Parathyroid adenoma (tissue), 2 donors: ENCODE measurements around the gene TADA2B.

Source experiments
- H2AFZ ChIP-seq: fragments of 300-600 bp; sonication (generic); one replicate; pipeline ENCODE4 v1.7.0; 2017; ENCODE audit warnings: antibody characterized with exemption, mild to moderate bottlenecking
- H3K27ac ChIP-seq: fragments of 300-600 bp; sonication (generic); one replicate; pipeline ENCODE4 v1.7.0; 2017
- H3K27me3 ChIP-seq: fragments of 300-600 bp; sonication (generic); one replicate; pipeline ENCODE4 v1.7.0; 2017; ENCODE audit warnings: low read length; ENCODE audit not compliant: control insufficient read depth, insufficient read depth
- H3K36me3 ChIP-seq: fragments of 300-600 bp; sonication (generic); one replicate; pipeline ENCODE4 v1.7.0; 2017; ENCODE audit warnings: low read length; ENCODE audit not compliant: control insufficient read depth, insufficient read depth
- H3K4me1 ChIP-seq: fragments of 300-600 bp; sonication (generic); one replicate; pipeline ENCODE4 v1.7.0; 2017; ENCODE audit warnings: control low read depth
- H3K4me2 ChIP-seq: fragments of 300-600 bp; sonication (generic); one replicate; pipeline ENCODE4 v1.7.0; 2017; ENCODE audit warnings: low read length
- H3K4me3 ChIP-seq: fragments of 300-600 bp; sonication (generic); one replicate; pipeline ENCODE4 v1.7.0; 2017; ENCODE audit warnings: low read depth, low read length
- H3K79me2 ChIP-seq: fragments of 300-600 bp; sonication (generic); one replicate; pipeline ENCODE4 v1.7.0; 2017; ENCODE audit warnings: control low read depth
- H3K9ac ChIP-seq: fragments of 300-600 bp; sonication (generic); one replicate; pipeline ENCODE4 v1.7.0; 2017; ENCODE audit warnings: mild to moderate bottlenecking
- H3K9me3 ChIP-seq: fragments of 300-600 bp; sonication (generic); one replicate; pipeline ENCODE4 v1.7.0; 2017; ENCODE audit warnings: low read length; ENCODE audit not compliant: control insufficient read depth
- CTCF ChIP-seq: fragments of 300-600 bp; sonication (generic); IDR thresholded peaks from one replicate; pipeline ENCODE4 v1.7.0; 2017; ENCODE audit warnings: antibody characterized with exemption, mild to moderate bottlenecking
- donor health status: primary hyperparathyroidism.

The TADA2B gene

DNA sequence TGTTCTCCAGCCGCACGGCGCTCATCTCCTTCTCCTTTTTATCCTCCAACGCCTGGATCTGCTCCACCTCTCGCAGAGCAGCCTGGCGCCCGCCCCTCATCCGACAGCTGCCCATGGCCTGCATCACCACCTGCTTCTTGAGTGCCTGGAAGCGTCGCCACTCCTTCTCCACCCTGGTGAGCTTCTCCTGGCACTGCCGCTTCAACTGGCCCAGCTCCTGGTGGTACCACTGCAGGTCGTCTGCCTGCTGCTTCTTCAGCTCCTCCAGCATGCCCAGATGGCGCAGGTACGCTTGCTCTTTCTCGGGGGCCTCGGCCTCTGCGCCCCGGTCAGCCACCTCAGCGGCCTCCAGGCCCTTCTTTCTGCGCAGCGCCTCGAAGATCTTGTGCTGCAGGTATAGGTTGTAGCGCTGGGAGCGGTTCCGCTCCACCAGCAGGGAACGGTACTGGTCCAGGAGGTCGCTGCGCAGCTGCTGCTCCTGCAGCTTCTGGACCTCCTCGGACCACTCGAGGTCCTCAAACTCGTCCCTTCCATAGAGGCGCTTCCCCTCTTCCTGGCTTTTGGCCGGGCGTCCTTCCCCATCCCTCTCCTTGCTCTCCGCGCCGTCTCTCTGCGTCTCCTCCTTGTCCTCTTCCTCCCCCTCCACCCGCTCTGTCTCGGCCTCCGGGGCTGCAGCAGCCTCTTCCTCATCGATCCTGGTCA lies 1.2 kb upstream of the TADA2B start:
- Histone ChIP-seq H3K4me1 (peaks cover 10% of the 10 kb centered on the region), H3K27me3 (no peaks in the 10 kb centered on the region), H3K36me3 (no peaks in the 10 kb centered on the region), H3K27ac (peak overlapping the region; percentile 64), H3K9ac (no peak overlapping the region), H3K4me3 (peak overlapping the region; percentile 78), H3K4me2 (peak overlapping the region; percentile 87), H3K79me2 (peaks cover 32% of the 10 kb centered on the region), H3K9me3 (no peaks in the 10 kb centered on the region), H2AFZ (peak overlapping the region; percentile 96)
- no peak for TF ChIP-seq CTCF

DNA sequence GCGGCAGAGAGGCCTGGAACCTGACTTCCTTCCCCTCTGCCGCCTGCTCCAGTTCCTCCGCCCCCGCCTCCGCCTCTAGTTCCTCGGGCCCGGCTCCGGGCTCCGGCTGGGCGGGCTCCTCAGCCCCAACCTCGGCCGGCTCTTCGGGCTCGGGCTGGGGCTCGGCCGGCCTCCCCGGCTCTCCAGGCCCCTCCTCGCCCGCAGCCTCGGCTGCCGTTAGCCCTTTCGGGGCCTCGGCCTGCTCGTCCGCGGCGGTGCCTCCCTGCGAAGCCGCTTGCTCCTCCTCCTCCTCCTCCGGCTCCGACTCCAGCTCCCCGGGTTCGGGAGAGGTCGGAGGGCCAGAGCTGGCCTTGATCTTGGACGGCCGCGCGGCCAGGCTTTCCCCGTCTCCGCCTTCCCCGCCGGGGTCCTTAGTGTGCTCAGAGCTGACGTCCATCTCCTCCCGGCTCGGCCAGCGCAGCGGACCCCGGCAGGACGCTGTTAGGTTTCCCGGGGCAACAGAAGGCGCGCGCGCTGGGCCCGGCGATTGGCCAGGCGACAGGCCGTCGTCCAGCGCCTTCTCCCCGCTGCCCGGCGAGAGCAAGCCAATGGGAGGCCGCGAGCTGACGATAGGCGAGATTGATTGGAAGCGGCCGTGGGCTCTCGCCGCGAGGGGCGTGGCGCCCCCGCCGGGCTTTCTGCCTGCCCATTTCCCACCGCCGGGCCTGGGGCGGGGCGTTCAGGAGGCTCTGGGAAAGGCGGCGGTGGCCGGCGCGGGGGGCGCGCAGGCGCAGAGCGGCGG lies 479 bp upstream of the TADA2B start:
- no peak overlapping the region for H3K9ac ChIP-seq
- peak overlapping the region; percentile 87 for H3K4me2 ChIP-seq
- no peaks in the 10 kb centered on the region for H3K27me3 ChIP-seq
- H3K27ac ChIP-seq, result peak overlapping the region; percentile 64
- H3K4me3 ChIP-seq, result peak overlapping the region; percentile 78
- H3K9me3 ChIP-seq, result no peaks in the 10 kb centered on the region
- H3K4me1 ChIP-seq, result peaks cover 10% of the 10 kb centered on the region
- peak; percentile 9 for TF ChIP-seq CTCF
- peak overlapping the region; percentile 96 for H2AFZ ChIP-seq
- peaks cover 39% of the 10 kb centered on the region for H3K79me2 ChIP-seq
- H3K36me3 ChIP-seq, result no peaks in the 10 kb centered on the region

DNA sequence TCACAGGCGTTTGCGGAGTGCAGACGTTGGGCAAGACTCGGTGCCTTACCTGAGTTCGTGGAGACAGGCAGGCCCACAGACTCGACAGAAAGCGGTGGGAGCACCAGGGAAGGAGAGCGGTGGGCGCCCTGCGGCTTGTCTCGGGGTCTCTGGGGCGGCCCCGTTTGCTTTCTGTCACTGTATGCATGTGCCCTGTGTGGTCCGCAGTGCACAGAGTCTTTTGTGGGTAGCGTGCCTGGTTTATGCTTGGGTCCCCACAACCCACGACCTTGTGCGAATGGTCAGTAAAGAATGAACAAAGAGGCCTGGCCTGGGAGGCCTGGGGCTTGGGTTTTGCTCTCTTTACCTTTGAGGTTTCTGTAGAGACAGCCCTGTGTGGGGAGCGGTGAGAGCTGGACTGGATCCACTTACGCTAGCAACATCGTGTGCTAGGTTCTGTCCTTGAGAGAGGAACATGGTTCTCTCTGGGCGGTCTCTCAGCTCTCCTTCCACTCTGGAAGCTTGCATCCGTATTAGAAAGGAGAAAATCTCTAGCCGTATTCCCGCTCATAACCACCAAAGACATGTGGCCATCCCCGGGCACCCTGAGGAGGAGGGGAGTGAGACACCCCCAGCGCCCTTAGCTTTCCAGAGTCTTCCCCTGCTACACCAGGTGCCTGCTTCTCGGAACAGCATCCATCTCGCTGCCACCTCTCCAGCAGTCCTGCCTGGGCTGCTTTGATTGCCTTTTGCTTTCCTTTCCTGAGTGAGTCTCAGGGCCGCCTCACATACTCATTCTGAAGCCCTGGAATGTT lies 1.2 kb downstream of the TADA2B start:
- no peak for TF ChIP-seq CTCF
- H3K4me1 ChIP-seq, result peaks cover 10% of the 10 kb centered on the region

GRCh38 chr4:7045553-7045952 lies 2.4 kb downstream of the TADA2B start:
- peaks cover 10% of the 10 kb centered on the region for H3K4me1 ChIP-seq
- no peak overlapping the region for H3K4me2 ChIP-seq
- no peak overlapping the region for H3K9ac ChIP-seq
- TF ChIP-seq CTCF, result no peak
- H3K79me2 ChIP-seq, result peaks cover 50% of the 10 kb centered on the region
- H3K36me3 ChIP-seq, result no peaks in the 10 kb centered on the region
- H3K27me3 ChIP-seq, result no peaks in the 10 kb centered on the region
- H2AFZ ChIP-seq, result no peak overlapping the region
- no peaks in the 10 kb centered on the region for H3K9me3 ChIP-seq
- no peak overlapping the region for H3K27ac ChIP-seq
- no peak overlapping the region for H3K4me3 ChIP-seq

More for the DNA sequence above, 1.2 kb downstream of the TADA2B start:
- Histone ChIP-seq H3K79me2 (peaks cover 43% of the 10 kb centered on the region), H2AFZ (peak overlapping the region; percentile 75), H3K27me3 (no peaks in the 10 kb centered on the region), H3K4me2 (peak overlapping the region; percentile 84), H3K27ac (peak overlapping the region; percentile 61), H3K9ac (peak overlapping the region; percentile 46), H3K9me3 (no peaks in the 10 kb centered on the region), H3K36me3 (no peaks in the 10 kb centered on the region), H3K4me3 (peak overlapping the region; percentile 81)
